LHCN-M2 (cell line): ENCODE data around the gene RTKN. TPM values are rescaled to one million over a fixed set of nuclear protein-coding genes. Genes with fewer than 3 reads are reported as not detected.
"Not testable (repeated sequence)": the region's sequence is repeated elsewhere in the genome, so short reads cannot be mapped to it uniquely, and the experiment has no call there.

ENCODE experiments used
- DNase-seq: peaks from one replicate; pipeline ENCODE4 v3.0.0-alpha.2; 2012; ENCODE audit warnings: low read depth
- total RNA-seq: library from RNA; depleted of rRNA; stranded (reverse); fragments of >200 nt; gene quantifications from 2 replicates; pipeline ENCODE4 v1.2.3, GENCODE V29; 2014

Gene RTKN
- total RNA-seq, 1 experiment from 2014 or later = 51.4 TPM

GRCh38 chr2:74461187-74462053, 19.7 kb upstream of the RTKN start:
- no peak for DNase-seq

GRCh38 chr2:74460187-74460586, 18.4 kb upstream of the RTKN start:
- DNase-seq = not testable (repeated sequence)

GRCh38 chr2:74459503-74460118, 17.9 kb upstream of the RTKN start:
- DNase-seq = not testable (repeated sequence)

- DNase-seq = no peak
Measured at GRCh38 chr2:74458938-74459363, 17.2 kb upstream of the RTKN start.

- DNase-seq = peak; percentile 100
Measured at GRCh38 chr2:74458132-74458937, 16.6 kb upstream of the RTKN start, which contains the start of gene WBP1. WBP1 (plus strand) TSS chr2:74458438; CDS start chr2:74458603, 165 bp downstream.

GRCh38 chr2:74457549-74458131, 15.9 kb upstream of the RTKN start:
- no peak for DNase-seq

GRCh38 chr2:74457129-74457548, 15.4 kb upstream of the RTKN start:
- DNase-seq = no peak

GRCh38 chr2:74454654-74455511, 13.1 kb upstream of the RTKN start, which contains the start of gene INO80B:
INO80B (plus strand) TSS chr2:74455087; CDS start chr2:74455117, 30 bp downstream.
- DNase-seq = peak; percentile 97

GRCh38 chr2:74450570-74451190, 8.9 kb upstream of the RTKN start:
- DNase-seq = no peak

GRCh38 chr2:74448771-74449170, 7.0 kb upstream of the RTKN start:
- DNase-seq = no peak

GRCh38 chr2:74447230-74447999, 5.7 kb upstream of the RTKN start:
- DNase-seq = no peak

GRCh38 chr2:74444498-74445318, 3.0 kb upstream of the RTKN start:
- no peak for DNase-seq

- not testable (repeated sequence) for DNase-seq
Measured at GRCh38 chr2:74442483-74443297, 953 bp upstream of the RTKN start.

- no peak for DNase-seq
Measured at GRCh38 chr2:74441170-74441689, 507 bp downstream of the RTKN start.

- peak; percentile 88 for DNase-seq
Measured at GRCh38 chr2:74440378-74441169, 1.2 kb downstream of the RTKN start.

GRCh38 chr2:74439803-74440377, 1.8 kb downstream of the RTKN start:
- DNase-seq = peak; percentile 91
